ENCODE measurements around the gene TIAM1.
"Not testable (repeated sequence)": the region's sequence is repeated elsewhere in the genome, so short reads cannot be mapped to it uniquely, and the experiment has no call there.

Gene TIAM1

DNA sequence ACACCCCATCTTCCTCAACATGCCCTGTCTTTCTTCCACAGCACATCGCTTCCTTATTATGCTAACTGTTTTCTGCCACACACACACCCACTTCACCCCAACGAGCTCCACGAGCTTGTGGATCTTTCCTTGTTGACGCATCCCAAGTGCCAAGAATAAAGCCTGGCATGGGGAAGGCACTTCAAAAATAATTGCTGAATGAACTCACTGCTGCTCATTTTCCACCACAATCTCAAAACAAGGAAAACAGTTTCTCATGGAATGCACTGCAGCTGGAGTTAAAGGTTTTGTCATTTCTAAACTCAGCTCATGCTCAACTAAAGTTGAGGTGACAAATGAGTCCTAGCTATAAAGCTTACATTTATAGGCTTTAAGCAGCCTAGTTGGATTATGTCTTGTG lies 86.0 kb downstream of the TIAM1 start:
- no peak for DNase-seq (ENCODE audit: extremely low read depth in 1 of 2, low read depth in 1 of 2)

GRCh38 chr21:31257265-31257664 lies 86.8 kb downstream of the TIAM1 start:
- no peak for DNase-seq (ENCODE audit: extremely low read depth in 1 of 2, low read depth in 1 of 2)

- no peak for DNase-seq (ENCODE audit: extremely low read depth in 1 of 2, low read depth in 1 of 2)
These were observed 88.2 kb downstream of the TIAM1 start for GRCh38 chr21:31255896-31256295.

DNA sequence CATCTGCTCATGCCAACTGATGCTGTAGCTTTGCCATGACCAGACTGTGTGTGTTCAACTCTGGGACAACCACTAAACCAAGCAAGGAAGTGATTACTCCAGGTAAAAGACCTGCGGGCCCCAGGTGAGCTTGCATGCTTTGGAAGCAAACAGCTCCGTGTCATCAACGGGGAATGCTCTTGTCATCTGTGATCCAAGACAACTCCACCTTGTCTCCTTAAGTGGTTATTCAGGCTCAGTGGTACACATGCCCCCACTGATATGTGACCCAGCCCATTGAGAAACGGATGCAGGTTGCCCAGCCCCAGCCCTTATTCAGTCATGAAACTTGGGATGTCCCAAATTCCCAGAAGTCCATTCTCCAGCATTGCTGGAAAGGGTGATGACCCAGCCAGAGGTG lies 89.0 kb downstream of the TIAM1 start:
- DNase-seq (ENCODE audit: extremely low read depth in 1 of 2, low read depth in 1 of 2), result no peak

DNA sequence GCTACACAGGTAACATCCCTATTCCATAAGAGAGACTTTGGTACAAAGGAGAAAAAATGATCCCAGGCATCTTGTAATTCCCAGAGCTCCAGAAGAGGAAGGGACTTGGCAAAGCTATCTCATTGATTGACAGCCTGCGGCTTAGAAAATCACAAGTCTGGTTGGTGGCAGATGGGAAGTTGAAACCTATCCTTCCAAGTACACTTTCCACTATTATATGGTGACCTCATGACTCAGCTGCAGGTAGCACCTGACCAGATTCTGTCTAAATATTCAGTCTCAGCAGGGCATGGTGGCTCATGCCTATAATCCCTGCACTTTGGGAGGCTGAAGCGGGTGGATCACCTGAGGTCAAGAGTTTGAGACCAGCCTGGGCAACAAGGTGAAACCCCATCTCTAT lies 89.9 kb downstream of the TIAM1 start:
- DNase-seq (ENCODE audit: extremely low read depth in 1 of 2, low read depth in 1 of 2), result no peak

DNA sequence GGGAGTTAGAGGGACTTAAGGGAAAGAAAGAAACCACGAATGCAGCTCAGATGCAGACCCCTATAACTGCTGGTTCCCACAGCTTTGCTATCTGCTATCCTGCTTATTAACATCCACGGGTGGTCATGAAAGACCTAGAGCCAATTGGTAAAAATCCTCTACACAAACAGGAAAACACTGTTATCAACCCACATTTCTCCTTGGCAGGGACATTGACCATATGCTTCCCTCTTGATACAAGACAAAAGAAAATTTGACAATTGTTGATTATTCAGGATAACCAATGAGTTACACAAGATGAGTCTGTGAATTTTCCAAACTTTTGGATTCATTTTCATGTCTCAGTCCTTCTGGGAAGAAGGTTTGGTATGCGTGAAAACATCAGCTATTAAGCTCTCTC lies 90.4 kb downstream of the TIAM1 start:
- no peak for DNase-seq (ENCODE audit: extremely low read depth in 1 of 2, low read depth in 1 of 2)

GRCh38 chr21:31252611-31253010 lies 91.5 kb downstream of the TIAM1 start:
- no peak for DNase-seq (ENCODE audit: extremely low read depth in 1 of 2, low read depth in 1 of 2)

- DNase-seq (ENCODE audit: extremely low read depth in 1 of 2, low read depth in 1 of 2), result no peak
These were observed 92.0 kb downstream of the TIAM1 start for GRCh38 chr21:31252091-31252490.

GRCh38 chr21:31251686-31252085 lies 92.4 kb downstream of the TIAM1 start:
- no peak for DNase-seq (ENCODE audit: extremely low read depth in 1 of 2, low read depth in 1 of 2)

- no peak for DNase-seq (ENCODE audit: extremely low read depth in 1 of 2, low read depth in 1 of 2)
These were observed 95.5 kb downstream of the TIAM1 start for GRCh38 chr21:31248598-31248997.

DNA sequence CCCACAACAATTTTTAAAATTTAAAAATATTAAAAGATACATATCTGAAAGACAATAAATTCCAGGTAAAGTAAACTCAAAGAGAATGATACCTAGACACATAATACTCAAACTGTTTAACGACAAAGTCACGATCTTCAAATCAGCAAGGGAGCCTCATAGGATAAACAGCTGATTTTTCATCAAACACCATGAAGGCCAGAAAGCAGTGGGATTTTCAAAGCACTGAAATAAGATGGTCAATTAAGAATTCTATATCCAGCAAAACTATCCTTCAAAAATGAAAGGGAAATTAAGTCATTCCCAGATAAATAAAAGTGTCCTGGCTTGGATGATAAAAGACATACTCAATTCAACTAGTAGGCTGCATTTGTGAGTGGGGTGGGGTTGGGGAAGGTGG lies 100.5 kb downstream of the TIAM1 start:
- no peak for DNase-seq (ENCODE audit: extremely low read depth in 1 of 2, low read depth in 1 of 2)

GRCh38 chr21:31236528-31236927 lies 107.5 kb downstream of the TIAM1 start:
- no peak for DNase-seq (ENCODE audit: extremely low read depth in 1 of 2, low read depth in 1 of 2)

GRCh38 chr21:31235671-31236450 lies 108.2 kb downstream of the TIAM1 start:
- DNase-seq (ENCODE audit: extremely low read depth in 1 of 2, low read depth in 1 of 2), result no peak

DNA sequence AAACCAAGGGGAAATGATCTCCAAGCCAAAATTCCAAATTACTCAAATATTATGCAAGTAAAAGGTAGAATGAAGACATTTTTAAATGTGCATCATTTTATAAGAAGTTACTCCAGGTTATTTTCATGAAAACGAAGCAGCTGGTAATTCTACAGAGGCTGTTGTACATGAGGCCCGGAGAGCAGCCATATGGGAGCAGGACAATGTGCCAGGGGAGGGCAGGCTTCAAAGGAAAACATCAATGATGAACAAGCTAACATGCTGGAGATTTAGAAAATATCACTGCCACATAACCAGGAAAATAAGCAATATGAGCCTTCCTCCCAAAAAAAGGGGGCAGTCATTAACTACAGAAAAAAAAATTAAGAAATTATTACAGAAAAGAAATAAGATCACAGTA lies 109.1 kb downstream of the TIAM1 start:
- no peak for DNase-seq (ENCODE audit: extremely low read depth in 1 of 2, low read depth in 1 of 2)

GRCh38 chr21:31233711-31234110 lies 110.3 kb downstream of the TIAM1 start:
- no peak for DNase-seq (ENCODE audit: extremely low read depth in 1 of 2, low read depth in 1 of 2)

GRCh38 chr21:31232344-31232743 lies 111.7 kb downstream of the TIAM1 start:
- no peak for DNase-seq (ENCODE audit: extremely low read depth in 1 of 2, low read depth in 1 of 2)

DNA sequence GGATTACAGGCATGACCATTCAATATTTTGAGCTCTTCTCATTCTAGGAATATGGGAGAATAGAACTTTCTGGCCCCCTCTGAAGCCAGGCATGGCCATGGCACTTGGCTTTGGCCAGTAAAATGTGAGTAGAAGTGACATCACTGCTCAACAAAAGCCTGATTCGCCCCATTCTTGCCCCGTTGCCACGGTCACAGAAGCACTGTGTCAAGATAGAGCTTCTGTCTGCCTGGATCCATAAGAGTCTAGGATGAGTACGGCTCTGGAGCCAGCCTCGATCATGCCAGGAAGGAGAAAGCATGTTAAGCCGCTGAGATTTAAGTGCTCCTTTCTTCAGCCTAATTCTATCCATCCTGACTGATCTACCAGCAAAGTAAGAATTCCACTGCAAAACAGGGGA lies 113.1 kb downstream of the TIAM1 start:
- DNase-seq (ENCODE audit: extremely low read depth in 1 of 2, low read depth in 1 of 2), result no peak

DNA sequence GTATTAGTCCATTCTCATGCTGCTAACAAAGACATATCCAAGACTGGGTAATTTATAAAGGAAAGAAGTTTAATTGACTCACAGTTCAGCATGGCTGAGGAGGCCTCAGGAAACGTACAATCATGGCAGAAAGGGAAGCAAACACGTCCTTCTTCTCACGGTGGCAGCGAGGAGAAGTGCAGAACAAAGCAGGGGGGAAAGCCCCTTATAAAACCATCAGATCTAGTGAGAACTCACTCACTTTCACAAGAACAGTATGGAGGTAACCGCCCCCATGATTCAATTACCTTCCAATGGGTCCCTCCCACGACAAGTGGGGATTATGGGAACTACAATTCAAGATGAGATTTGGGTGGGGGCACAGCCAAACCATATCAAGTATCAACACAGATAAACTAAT lies 115.3 kb downstream of the TIAM1 start:
- DNase-seq (ENCODE audit: extremely low read depth in 1 of 2, low read depth in 1 of 2), result not testable (repeated sequence)

DNA sequence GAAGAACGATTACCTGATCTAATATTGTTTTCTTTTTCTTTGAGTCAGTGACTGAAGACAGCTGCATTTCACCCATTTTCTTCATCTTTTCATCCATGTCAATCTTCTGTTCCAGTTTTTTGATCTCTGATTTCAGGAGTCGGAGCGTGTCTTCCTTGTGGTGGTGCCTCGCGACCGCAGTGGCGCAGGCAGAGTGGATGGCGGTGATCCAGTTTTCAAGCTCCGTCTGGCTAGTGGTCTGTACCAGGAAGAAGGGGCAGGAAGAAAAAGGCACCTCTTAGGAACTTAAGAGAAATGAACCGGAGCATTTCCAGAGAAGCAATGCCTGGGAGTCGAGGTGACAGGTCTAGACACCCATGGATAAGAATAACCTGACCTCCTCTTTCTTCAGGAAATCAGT lies 118.3 kb downstream of the TIAM1 start:
- DNase-seq (ENCODE audit: extremely low read depth in 1 of 2, low read depth in 1 of 2), result no peak

- no peak for DNase-seq (ENCODE audit: extremely low read depth in 1 of 2, low read depth in 1 of 2)
These were observed 121.9 kb downstream of the TIAM1 start for GRCh38 chr21:31222142-31222541.

DNA sequence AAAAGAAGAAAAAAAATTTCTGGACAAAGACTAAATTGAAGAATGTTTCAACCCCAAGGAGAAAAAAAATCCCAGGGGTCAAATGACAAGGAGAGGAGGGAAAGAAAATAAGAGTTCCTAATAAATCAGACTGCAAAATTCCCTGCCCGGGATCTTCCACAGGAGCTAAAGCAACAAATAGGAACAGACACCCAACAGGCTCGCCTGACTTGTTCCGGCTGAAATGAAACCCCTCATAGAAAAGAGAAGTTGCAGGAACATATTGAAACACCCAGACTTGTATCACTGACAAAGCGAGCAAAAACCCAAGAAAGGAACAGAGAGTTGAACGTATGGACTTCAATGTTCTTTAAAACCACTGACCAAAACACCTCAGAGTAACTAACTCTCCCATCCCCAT lies 123.0 kb downstream of the TIAM1 start:
- no peak for DNase-seq (ENCODE audit: extremely low read depth in 1 of 2, low read depth in 1 of 2)

- DNase-seq (ENCODE audit: extremely low read depth in 1 of 2, low read depth in 1 of 2), result no peak
These were observed 123.5 kb downstream of the TIAM1 start for GRCh38 chr21:31220575-31220974.
